H9 (cell line): ENCODE data around the gene FYN. TPM values are rescaled to one million over a fixed set of nuclear protein-coding genes. Genes with fewer than 3 reads are reported as not detected.

ENCODE experiments used
- DNase-seq: peaks from one replicate; pipeline ENCODE4 v3.0.0-alpha.2; 2017
- H2AFZ ChIP-seq: one replicate; pipeline ENCODE4 v1.6.1; 2013; ENCODE audit warnings: mild to moderate bottlenecking, low read length, control low read depth, moderate library complexity
- H2AK5ac ChIP-seq: 2 replicates; pipeline ENCODE4 v1.6.1; 2013; ENCODE audit warnings: low read length, control low read depth, mixed read lengths; ENCODE audit not compliant: insufficient read length
- H2BK120ac ChIP-seq: one replicate; pipeline ENCODE4 v1.6.1; 2013; ENCODE audit warnings: low read depth, mild to moderate bottlenecking, low read length, control low read depth, inconsistent platforms; ENCODE audit not compliant: poor library complexity, severe bottlenecking
- H2BK12ac ChIP-seq: 2 replicates; pipeline ENCODE4 v1.6.1; 2013; ENCODE audit warnings: low read length, control low read depth, mixed read lengths, low read depth; ENCODE audit not compliant: insufficient read length
- H2BK15ac ChIP-seq: 2 replicates; pipeline ENCODE4 v1.6.1; 2013; ENCODE audit warnings: low read depth, low read length, control low read depth
- H2BK20ac ChIP-seq: one replicate; pipeline ENCODE4 v1.6.1; 2013; ENCODE audit warnings: low read depth, mild to moderate bottlenecking, low read length, control low read depth, inconsistent platforms; ENCODE audit not compliant: poor library complexity, severe bottlenecking
- H2BK5ac ChIP-seq: 2 replicates; pipeline ENCODE4 v1.6.1; 2013; ENCODE audit warnings: low read length, control low read depth, mixed read lengths; ENCODE audit not compliant: insufficient read length
- H3K14ac ChIP-seq: 2 replicates; pipeline ENCODE4 v1.6.1; 2013; ENCODE audit warnings: low read length, control low read depth; ENCODE audit not compliant: insufficient read depth
- H3K18ac ChIP-seq: 2 replicates; pipeline ENCODE4 v1.6.1; 2013; ENCODE audit warnings: low read depth, mild to moderate bottlenecking, mixed read lengths, low read length, control low read depth; ENCODE audit not compliant: insufficient read length
- H3K23ac ChIP-seq: 2 replicates; pipeline ENCODE4 v1.6.1; 2013; ENCODE audit warnings: low read length, control low read depth, mixed read lengths, low read depth; ENCODE audit not compliant: insufficient read length
- H3K23me2 ChIP-seq: 2 replicates; pipeline ENCODE4 v1.6.1; 2013; ENCODE audit warnings: low read depth, mild to moderate bottlenecking, mixed read lengths, low read length, control low read depth; ENCODE audit not compliant: insufficient read length, poor library complexity, severe bottlenecking
- H3K27ac ChIP-seq: 2 replicates; pipeline ENCODE4 v1.5.1; 2013; ENCODE audit warnings: low read length, control low read depth, mixed read lengths, low read depth; ENCODE audit not compliant: insufficient read length
- H3K27me3 ChIP-seq: 2 replicates; pipeline ENCODE4 v1.6.1; 2013; ENCODE audit warnings: low read length, control low read depth, inconsistent platforms; ENCODE audit not compliant: insufficient read depth
- H3K4ac ChIP-seq: 2 replicates; pipeline ENCODE4 v1.6.1; 2013; ENCODE audit warnings: low read depth, mild to moderate bottlenecking, control low read depth, inconsistent platforms, low read length, moderate library complexity
- H3K4me1 ChIP-seq: 2 replicates; pipeline ENCODE4 v1.6.1; 2013; ENCODE audit warnings: low read length, control low read depth, inconsistent platforms; ENCODE audit not compliant: insufficient read depth
- H3K4me2 ChIP-seq: 2 replicates; pipeline ENCODE4 v1.6.1; 2013; ENCODE audit warnings: low read length, control low read depth, mixed read lengths; ENCODE audit not compliant: insufficient read length, insufficient read depth
- H3K56ac ChIP-seq: 2 replicates; pipeline ENCODE4 v1.6.1; 2013; ENCODE audit warnings: low read depth, mild to moderate bottlenecking, mixed read lengths, low read length, control low read depth; ENCODE audit not compliant: insufficient read length
- H3K79me1 ChIP-seq: 2 replicates; pipeline ENCODE4 v1.6.1; 2013; ENCODE audit warnings: low read depth, mild to moderate bottlenecking, moderate library complexity, low read length, control low read depth, inconsistent platforms; ENCODE audit not compliant: insufficient read depth, poor library complexity, severe bottlenecking
- H3K79me2 ChIP-seq: 2 replicates; pipeline ENCODE4 v1.6.1; 2013; ENCODE audit warnings: low read length, control low read depth, inconsistent platforms; ENCODE audit not compliant: insufficient read depth
- H3K9ac ChIP-seq: 2 replicates; pipeline ENCODE4 v1.6.1; 2013; ENCODE audit warnings: low read length, control low read depth, mixed read lengths; ENCODE audit not compliant: insufficient read length; ENCODE audit errors: extremely low read depth
- H3K9me3 ChIP-seq: one replicate; pipeline ENCODE4 v1.6.1; 2013; ENCODE audit warnings: low read depth, low read length, inconsistent platforms; ENCODE audit not compliant: control insufficient read depth
- H3T11ph ChIP-seq: one replicate; pipeline ENCODE4 v1.6.1; 2013; ENCODE audit warnings: mild to moderate bottlenecking, low read length, control low read depth, inconsistent platforms
- H4K20me1 ChIP-seq: one replicate; pipeline ENCODE4 v1.6.1; 2013; ENCODE audit not compliant: control insufficient read depth, insufficient read length, insufficient read depth
- H4K5ac ChIP-seq: 2 replicates; pipeline ENCODE4 v1.6.1; 2013; ENCODE audit warnings: low read depth, mild to moderate bottlenecking, mixed read lengths, low read length, control low read depth; ENCODE audit not compliant: insufficient read length
- H4K8ac ChIP-seq: replicated peaks from 2 replicates; pipeline ENCODE4 v1.6.1; 2013; ENCODE audit warnings: low read length, control low read depth, mixed read lengths, low read depth; ENCODE audit not compliant: insufficient read length
- H4K91ac ChIP-seq: 2 replicates; pipeline ENCODE4 v1.6.1; 2013; ENCODE audit warnings: low read depth, mild to moderate bottlenecking, moderate library complexity, mixed read lengths, low read length, control low read depth; ENCODE audit not compliant: insufficient read length
- H3K27ac Mint-ChIP-seq, 3 experiments: 2 replicates in 2 of 3; 3 replicates in 1 of 3; pipeline ENCODE4 v1.8.0; 2020 to 2021; ENCODE audit warnings: mixed read lengths in 3 of 3, mild to moderate bottlenecking in 1 of 3, moderate library complexity in 1 of 3
- H3K27me3 Mint-ChIP-seq: 2 replicates; pipeline ENCODE4 v1.8.0; 2021; ENCODE audit warnings: low read depth, mild to moderate bottlenecking, moderate library complexity, mixed read lengths
- H3K36me3 Mint-ChIP-seq, 3 experiments: 2 replicates in 2 of 3; 3 replicates in 1 of 3; pipeline ENCODE4 v1.8.0; 2020 to 2021; ENCODE audit warnings: low read depth in 3 of 3, mixed read lengths in 3 of 3; ENCODE audit not compliant: insufficient read depth in 1 of 3
- H3K4me1 Mint-ChIP-seq, 2 experiments: 2 replicates each; pipeline ENCODE4 v1.8.0; 2020; ENCODE audit warnings: mixed read lengths in 2 of 2
- H3K4me3 Mint-ChIP-seq, 2 experiments: 2 replicates in 1 of 2; 3 replicates in 1 of 2; pipeline ENCODE4 v1.8.0; 2020 to 2021; ENCODE audit warnings: mild to moderate bottlenecking in 2 of 2, mixed read lengths in 2 of 2, moderate library complexity in 1 of 2
- H3K9me3 Mint-ChIP-seq, 2 experiments: 2 replicates in 1 of 2; 3 replicates in 1 of 2; pipeline ENCODE4 v1.8.0; 2020; ENCODE audit warnings: mild to moderate bottlenecking in 2 of 2, mixed read lengths in 2 of 2, moderate library complexity in 1 of 2
- CTCF ChIP-seq: fragments of 200-600 bp; sonication (generic); conservative IDR thresholded peaks from 3 replicates; pipeline ENCODE4 v1.8.0; 2021; ENCODE audit warnings: antibody characterized with exemption, mild to moderate bottlenecking
- WGBS: extraction: QIAGEN DNeasy Blood & Tissue Kit; methylation state at CpG from one replicate; pipeline ENCODE4 v1.1.7; 2013; ENCODE audit warnings: missing lambda C conversion rate, low lambda C conversion rate, mixed read lengths; ENCODE audit not compliant: insufficient read length; ENCODE audit errors: extremely low coverage; 5-methylcytosine and 5-hydroxymethylcytosine counted together
- total RNA-seq: library from RNA; stranded (reverse); gene quantifications from 2 replicates; pipeline ENCODE4 v1.2.1, GENCODE V29; 2021

The FYN gene
- total RNA-seq, 1 experiment from 2014 or later = 64.8 TPM

- H3K27me3 Mint-ChIP-seq = no peaks in the 10 kb centered on the region
- no peak overlapping the region for H3K18ac ChIP-seq
These were observed 149.2 kb downstream of the FYN start for GRCh38 chr6:111724039-111724438.

More at GRCh38 chr6:111724039-111724438, 149.2 kb downstream of the FYN start:
- Histone ChIP-seq H3K23ac (no peak overlapping the region), H3K23me2 (no peaks in the 10 kb centered on the region), H3K27ac (no peak overlapping the region), H2AK5ac (no peak overlapping the region), H2BK5ac (no peak overlapping the region), H2BK15ac (no peak overlapping the region), H2AFZ (no peak overlapping the region), H2BK120ac (no peak overlapping the region), H4K8ac (no peak overlapping the region), H3K79me2 (no peaks in the 10 kb centered on the region), H3K4me2 (no peak overlapping the region), H3K4me1 (no peaks in the 10 kb centered on the region; the same call in 1 of the 2 replicates), H3K27me3 (no peaks in the 10 kb centered on the region), H3K14ac (no peak overlapping the region), H4K5ac (no peak overlapping the region), H4K91ac (no peak overlapping the region), H4K20me1 (no peaks in the 10 kb centered on the region), H3K56ac (no peak overlapping the region), H3K9ac (no peak overlapping the region), H2BK12ac (no peak overlapping the region), H2BK20ac (no peak overlapping the region), H3T11ph (no peak overlapping the region), H3K79me1 (peaks cover 8% of the 10 kb centered on the region), H3K4ac (no peak overlapping the region), H3K9me3 (no peaks in the 10 kb centered on the region)
- peaks cover 0 to 2% of the 10 kb centered on the region in 2 experiments; a peak in 1 of 4 replicates for H3K4me1 Mint-ChIP-seq
- no peak overlapping the region for H3K27ac Mint-ChIP-seq
- no peaks in the 10 kb centered on the region for H3K9me3 Mint-ChIP-seq
- TF ChIP-seq CTCF = no peak
- WGBS = no CpG with 5 or more reads among the region's 5 CpGs
- H3K36me3 Mint-ChIP-seq = peaks cover 1 to 2% (median 1%) of the 10 kb centered on the region in 3 experiments; a peak in 4 of 7 replicates
- no peak for DNase-seq
- no peak overlapping the region for H3K4me3 Mint-ChIP-seq
